Measurements from ENCODE around the gene CLIP4.

CLIP4 gene

DNA sequence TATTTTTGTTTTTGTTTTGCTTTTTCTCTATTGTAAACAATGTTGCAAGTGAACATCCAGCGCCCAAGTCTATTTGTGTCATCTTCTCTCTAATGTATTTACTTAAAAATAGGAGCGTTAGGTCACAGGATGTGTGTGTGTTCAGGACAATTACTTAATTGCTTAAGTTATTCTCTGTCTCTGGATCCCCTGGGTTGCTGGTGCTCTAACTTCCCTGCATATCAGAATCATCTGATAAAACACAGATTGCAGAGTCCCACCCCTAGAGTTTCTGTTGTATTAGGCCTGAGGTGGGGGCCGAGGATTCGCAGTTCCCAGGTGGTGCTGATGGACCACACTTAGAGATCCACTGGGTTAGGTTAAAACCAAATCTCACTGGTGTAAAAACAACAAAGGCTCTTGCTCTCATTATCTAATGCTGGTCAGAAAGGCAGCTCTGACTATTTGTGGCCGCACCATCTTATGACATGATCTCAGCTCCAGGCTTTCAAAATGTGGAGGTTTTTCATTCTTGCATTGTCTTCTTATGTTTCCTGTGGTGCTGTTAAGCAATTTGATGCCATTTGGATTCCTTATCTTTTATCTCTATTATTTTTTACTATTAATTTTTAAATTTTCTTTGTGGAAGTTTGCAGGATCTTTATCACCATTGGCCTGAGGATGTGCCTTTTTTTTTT lies 87.7 kb downstream of the CLIP4 start:
- H3K27ac Mint-ChIP-seq, result no peak overlapping the region
- no peaks in the 10 kb centered on the region for H3K27me3 Mint-ChIP-seq
- DNase-seq (no peak), ATAC-seq (no peak)
- H3K4me1 Mint-ChIP-seq, result no peaks in the 10 kb centered on the region
- H3K36me3 Mint-ChIP-seq (ENCODE audit: low read depth), result no peaks in the 10 kb centered on the region
- no peak overlapping the region for H3K4me3 Mint-ChIP-seq
- no peaks in the 10 kb centered on the region for H3K9me3 Mint-ChIP-seq

DNA sequence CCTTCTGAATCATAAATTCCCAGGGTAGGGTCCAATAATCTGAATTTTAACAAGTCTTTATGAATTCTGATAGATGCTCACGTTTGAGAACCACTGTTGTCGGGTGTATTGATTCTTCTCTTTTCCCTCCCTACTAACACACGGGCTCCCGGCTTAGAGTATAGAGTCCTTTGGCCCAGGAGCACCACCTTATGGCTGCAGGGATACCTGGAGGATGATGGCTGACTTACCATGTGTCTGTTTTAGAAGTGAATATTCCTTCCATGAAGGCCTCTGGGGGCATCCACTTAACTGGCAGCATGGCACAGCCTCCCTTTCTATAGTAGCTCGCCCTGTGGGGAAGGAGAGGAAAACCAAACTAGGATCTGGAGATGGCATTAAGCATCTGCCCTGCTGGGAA lies 91.7 kb downstream of the CLIP4 start:
- H3K9me3 Mint-ChIP-seq, result no peaks in the 10 kb centered on the region

DNA sequence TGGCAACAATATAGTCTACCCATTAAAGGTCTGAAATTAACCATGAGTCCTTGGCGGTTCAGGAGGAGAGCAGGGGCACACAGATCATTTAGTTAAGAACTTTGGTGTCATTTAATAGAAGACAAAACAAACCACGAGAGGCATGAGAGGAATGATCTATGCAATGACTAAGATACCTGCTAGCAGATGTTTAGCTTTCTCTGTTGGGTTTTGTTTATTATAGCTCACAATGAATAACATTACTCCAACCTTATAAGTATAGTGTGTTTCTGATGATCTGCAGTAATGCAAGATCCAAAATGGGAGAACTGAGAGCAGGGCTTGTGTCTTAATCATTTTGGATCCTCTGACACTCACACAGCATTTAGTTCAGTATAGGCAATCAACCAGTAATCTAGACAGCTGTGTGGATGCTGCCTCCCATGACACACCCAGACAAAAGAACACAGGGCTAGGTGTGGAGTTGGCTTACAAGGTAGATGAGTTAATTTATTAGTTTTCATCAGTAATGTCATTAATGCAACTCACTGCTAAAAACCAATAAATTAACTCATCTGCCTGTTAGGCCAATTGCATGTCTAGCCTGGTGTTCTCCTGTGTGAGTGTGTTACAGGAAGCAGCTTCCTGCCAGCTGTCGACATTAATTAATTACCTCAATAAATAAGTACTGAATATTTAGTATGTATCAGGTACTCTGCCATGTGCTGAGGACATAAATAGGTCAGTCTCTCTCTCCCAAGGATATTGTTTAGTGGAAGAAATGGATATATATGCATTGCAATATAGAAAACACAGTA lies 92.3 kb downstream of the CLIP4 start:
- no peak overlapping the region for H3K27ac Mint-ChIP-seq
- DNase-seq (no peak), ATAC-seq (no peak)
- no peaks in the 10 kb centered on the region for H3K9me3 Mint-ChIP-seq
- H3K4me3 Mint-ChIP-seq, result no peak overlapping the region
- H3K27me3 Mint-ChIP-seq, result no peaks in the 10 kb centered on the region
- H3K4me1 Mint-ChIP-seq, result no peaks in the 10 kb centered on the region
- H3K36me3 Mint-ChIP-seq (ENCODE audit: low read depth), result no peaks in the 10 kb centered on the region

More for the DNA sequence above, 91.7 kb downstream of the CLIP4 start:
- Mint-ChIP-seq H3K4me3 (no peak overlapping the region), H3K27me3 (no peaks in the 10 kb centered on the region), H3K4me1 (no peaks in the 10 kb centered on the region), H3K27ac (no peak overlapping the region), H3K36me3 (ENCODE audit: low read depth) (no peaks in the 10 kb centered on the region)
- no peak for ATAC-seq
- DNase-seq, result no peak

DNA sequence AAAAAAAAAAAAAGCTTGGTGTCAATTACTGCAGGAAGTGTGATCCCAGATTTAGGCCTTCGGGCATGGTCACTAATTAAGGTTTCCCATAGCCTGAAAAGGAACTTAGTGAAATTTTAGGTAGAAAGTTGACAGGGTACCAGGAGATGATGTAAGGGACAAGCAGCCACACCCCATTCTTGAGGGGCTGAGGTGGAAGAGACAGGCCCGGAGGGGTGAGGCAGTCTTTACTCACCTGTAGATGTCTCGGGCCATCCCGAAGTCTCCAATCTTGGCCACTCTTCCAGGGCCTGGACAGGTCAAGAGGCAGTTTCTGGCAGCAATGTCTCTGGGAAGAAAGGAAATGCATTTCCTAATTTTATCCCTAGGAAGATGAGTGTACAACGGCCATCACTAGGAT lies 94.3 kb downstream of the CLIP4 start:
- no peak for DNase-seq
- Mint-ChIP-seq H3K27me3 (no peaks in the 10 kb centered on the region), H3K36me3 (ENCODE audit: low read depth) (no peaks in the 10 kb centered on the region), H3K27ac (no peak overlapping the region), H3K4me3 (no peak overlapping the region), H3K9me3 (no peaks in the 10 kb centered on the region), H3K4me1 (peaks cover 2% of the 10 kb centered on the region)
- no peak for ATAC-seq

DNA sequence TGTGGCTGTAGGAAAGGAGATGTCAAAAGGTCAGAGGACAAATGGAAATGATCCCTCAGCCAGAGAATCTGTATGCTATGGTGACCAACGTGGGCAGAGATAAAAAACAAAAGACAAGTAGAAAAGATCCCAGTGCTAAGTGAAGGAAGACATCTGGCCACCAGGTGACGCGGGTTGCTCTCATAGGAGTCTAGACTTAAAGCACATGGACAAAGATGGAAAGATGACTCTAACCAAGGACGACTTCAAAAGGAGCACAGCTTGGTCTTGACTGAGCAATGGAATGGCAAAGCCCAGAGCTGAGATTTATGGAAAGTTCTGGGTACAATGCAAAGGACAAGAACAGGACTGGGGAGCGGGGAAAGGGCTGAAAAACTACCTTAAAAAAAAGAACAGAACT lies 96.8 kb downstream of the CLIP4 start:
- Mint-ChIP-seq H3K27me3 (no peaks in the 10 kb centered on the region), H3K27ac (no peak overlapping the region), H3K36me3 (ENCODE audit: low read depth) (no peaks in the 10 kb centered on the region), H3K4me3 (no peak overlapping the region), H3K4me1 (peaks cover 2% of the 10 kb centered on the region), H3K9me3 (no peaks in the 10 kb centered on the region)
- DNase-seq, result no peak
- no peak for ATAC-seq

- Mint-ChIP-seq H3K9me3 (no peaks in the 10 kb centered on the region), H3K27ac (no peak overlapping the region), H3K4me3 (no peak overlapping the region), H3K36me3 (ENCODE audit: low read depth) (no peaks in the 10 kb centered on the region), H3K27me3 (no peaks in the 10 kb centered on the region), H3K4me1 (peaks cover 2% of the 10 kb centered on the region)
- DNase-seq (no peak), ATAC-seq (no peak)
Measured at GRCh38 chr2:29213888-29214291, 98.7 kb downstream of the CLIP4 start.

GRCh38 chr2:29215073-29215472 lies 99.9 kb downstream of the CLIP4 start:
- no peak for ATAC-seq
- Mint-ChIP-seq H3K9me3 (no peaks in the 10 kb centered on the region), H3K36me3 (ENCODE audit: low read depth) (no peaks in the 10 kb centered on the region), H3K27me3 (no peaks in the 10 kb centered on the region), H3K4me1 (peaks cover 2% of the 10 kb centered on the region), H3K27ac (no peak overlapping the region), H3K4me3 (no peak overlapping the region)
- no peak for DNase-seq

DNA sequence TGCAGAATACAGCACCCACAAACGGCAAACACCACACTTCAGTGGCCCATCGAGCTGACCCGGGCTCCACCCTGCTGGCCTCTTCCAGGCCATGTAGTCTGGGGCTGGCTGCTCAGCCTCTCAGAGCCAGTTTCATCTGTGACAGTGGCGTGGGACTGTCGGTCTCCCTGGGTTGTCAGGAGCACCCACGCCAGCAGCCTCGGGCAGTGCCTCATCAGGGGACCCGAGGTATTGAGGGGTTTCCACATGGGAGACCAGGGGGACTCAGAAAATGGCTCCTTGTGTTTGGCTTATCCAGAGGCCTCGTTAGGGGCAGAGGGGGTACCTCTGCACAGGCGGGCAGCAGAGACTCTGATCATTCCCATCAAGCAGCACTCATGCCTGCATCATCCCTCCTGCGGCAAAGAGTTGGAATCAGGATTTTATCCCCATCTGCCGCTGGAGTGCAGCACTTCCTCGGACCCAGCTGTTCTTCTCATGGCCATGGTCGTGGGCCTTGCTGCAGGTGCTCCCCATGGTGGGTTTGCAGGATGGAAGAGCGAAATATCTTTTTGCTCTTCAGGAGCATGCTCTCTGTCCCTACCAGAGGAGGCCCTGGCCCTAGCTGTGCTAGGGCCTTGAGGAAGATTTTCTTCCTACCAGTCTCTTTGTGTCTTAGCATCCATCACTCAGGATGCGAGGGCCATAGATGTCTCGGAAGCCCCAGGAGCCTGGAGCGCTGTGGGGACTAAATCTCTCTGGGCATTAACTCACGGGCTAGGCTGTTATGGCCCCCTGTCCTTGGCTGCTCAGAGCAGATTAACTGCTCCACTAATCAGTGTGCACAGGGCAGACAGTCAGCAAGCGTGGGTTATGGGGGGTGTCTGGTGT lies 100.8 kb downstream of the CLIP4 start:
- H3K4me3 Mint-ChIP-seq, result no peak overlapping the region
- no peak for ATAC-seq
- peaks cover 2% of the 10 kb centered on the region for H3K4me1 Mint-ChIP-seq
- DNase-seq, result no peak
- no peaks in the 10 kb centered on the region for H3K27me3 Mint-ChIP-seq
- H3K27ac Mint-ChIP-seq, result no peak overlapping the region
- no peaks in the 10 kb centered on the region for H3K36me3 Mint-ChIP-seq (ENCODE audit: low read depth)
- H3K9me3 Mint-ChIP-seq, result no peaks in the 10 kb centered on the region

- ATAC-seq, result no peak
- H3K36me3 Mint-ChIP-seq (ENCODE audit: low read depth), result no peaks in the 10 kb centered on the region
- H3K27me3 Mint-ChIP-seq, result no peaks in the 10 kb centered on the region
- peaks cover 2% of the 10 kb centered on the region for H3K4me1 Mint-ChIP-seq
- no peak for DNase-seq
- H3K9me3 Mint-ChIP-seq, result no peaks in the 10 kb centered on the region
- no peak overlapping the region for H3K27ac Mint-ChIP-seq
- no peak overlapping the region for H3K4me3 Mint-ChIP-seq
Measured at GRCh38 chr2:29216609-29216909, 101.3 kb downstream of the CLIP4 start.

GRCh38 chr2:29218071-29218470 lies 102.9 kb downstream of the CLIP4 start:
- no peak overlapping the region for H3K4me3 Mint-ChIP-seq
- peaks cover 2% of the 10 kb centered on the region for H3K4me1 Mint-ChIP-seq

GRCh38 chr2:29218550-29219125 lies 103.4 kb downstream of the CLIP4 start:
- Mint-ChIP-seq H3K27me3 (no peaks in the 10 kb centered on the region), H3K9me3 (no peaks in the 10 kb centered on the region)

More at GRCh38 chr2:29218071-29218470, 102.9 kb downstream of the CLIP4 start:
- H3K27ac Mint-ChIP-seq, result no peak overlapping the region
- H3K36me3 Mint-ChIP-seq (ENCODE audit: low read depth), result no peaks in the 10 kb centered on the region
- no peaks in the 10 kb centered on the region for H3K9me3 Mint-ChIP-seq
- no peaks in the 10 kb centered on the region for H3K27me3 Mint-ChIP-seq
- DNase-seq (no peak), ATAC-seq (no peak)

DNA sequence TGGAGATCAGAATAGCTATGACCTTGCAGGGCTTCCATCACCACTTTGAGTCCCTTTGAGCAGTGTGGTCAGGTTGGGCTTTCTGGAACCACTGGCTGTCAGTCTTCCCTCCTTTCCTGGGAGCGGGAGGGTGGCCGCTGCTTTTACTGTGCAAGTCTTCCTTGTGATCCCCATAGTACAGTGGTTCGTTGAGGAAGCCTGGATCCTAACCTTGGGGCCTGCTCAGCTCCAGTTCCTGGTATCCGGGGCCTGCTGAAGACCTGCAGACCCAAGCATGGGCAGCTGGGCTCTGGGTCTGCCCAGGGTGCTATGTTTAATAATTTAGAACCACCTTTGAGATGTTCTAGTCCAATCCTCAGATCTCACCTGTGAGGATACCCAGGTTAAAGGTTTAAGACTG lies 104.2 kb downstream of the CLIP4 start:
- no peak overlapping the region for H3K27ac Mint-ChIP-seq
- no peak overlapping the region for H3K4me3 Mint-ChIP-seq
- no peak for DNase-seq
- no peak for ATAC-seq
- no peaks in the 10 kb centered on the region for H3K36me3 Mint-ChIP-seq (ENCODE audit: low read depth)
- no peaks in the 10 kb centered on the region for H3K4me1 Mint-ChIP-seq
- no peaks in the 10 kb centered on the region for H3K9me3 Mint-ChIP-seq
- no peaks in the 10 kb centered on the region for H3K27me3 Mint-ChIP-seq

More at GRCh38 chr2:29218550-29219125, 103.4 kb downstream of the CLIP4 start:
- no peak overlapping the region for H3K4me3 Mint-ChIP-seq
- ATAC-seq, result no peak
- no peak for DNase-seq
- H3K4me1 Mint-ChIP-seq, result peaks cover 2% of the 10 kb centered on the region
- H3K27ac Mint-ChIP-seq, result no peak overlapping the region
- no peaks in the 10 kb centered on the region for H3K36me3 Mint-ChIP-seq (ENCODE audit: low read depth)

DNA sequence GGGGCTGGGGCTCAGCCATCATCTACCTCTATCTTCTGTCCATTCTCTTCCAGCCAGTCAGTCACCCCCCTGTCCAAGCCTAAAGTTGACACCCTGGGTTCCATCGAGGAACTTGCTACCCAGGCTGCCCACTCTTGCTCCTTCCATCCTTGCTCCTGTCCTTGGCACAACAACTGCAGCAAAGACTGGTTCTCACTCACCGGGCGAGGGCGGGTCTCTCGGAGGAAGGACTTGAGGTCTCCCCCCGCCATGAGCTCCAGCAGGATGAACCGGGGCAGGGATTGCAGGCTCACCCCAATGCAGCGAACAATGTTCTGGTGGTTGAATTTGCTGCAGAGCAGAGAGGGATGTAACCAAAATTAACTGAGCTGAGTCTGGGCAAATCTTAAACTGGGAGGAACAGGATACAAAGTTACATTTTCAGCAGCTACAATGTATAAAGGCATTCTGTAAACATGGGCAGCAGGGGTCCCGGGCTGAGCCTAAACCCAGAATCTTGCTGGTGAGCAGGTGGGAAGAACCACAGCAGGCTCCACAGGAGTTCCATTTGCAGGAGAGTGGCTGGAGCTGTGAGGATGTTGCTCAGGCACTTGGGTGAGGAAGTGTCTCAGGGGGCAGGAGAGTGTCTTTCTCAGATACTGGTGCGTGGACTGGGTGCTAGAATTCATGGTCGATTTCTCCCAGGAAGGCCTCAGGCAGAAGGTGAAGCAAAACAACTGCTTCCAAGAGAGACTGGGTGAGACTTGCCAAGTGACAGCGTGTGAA lies 105.5 kb downstream of the CLIP4 start:
- ATAC-seq, result no peak
- Mint-ChIP-seq H3K4me3 (no peak overlapping the region), H3K27ac (no peak overlapping the region), H3K4me1 (no peaks in the 10 kb centered on the region), H3K9me3 (no peaks in the 10 kb centered on the region), H3K27me3 (peaks cover 2% of the 10 kb centered on the region), H3K36me3 (ENCODE audit: low read depth) (no peaks in the 10 kb centered on the region)
- no peak for DNase-seq
